Measurements from ENCODE around the gene ATP10A.

ATP10A gene

GRCh38 chr15:25686780-25687179 lies 176.3 kb downstream of the ATP10A start:
- TF ChIP-seq GATA1 (IDR thresholded peaks at IDR 0.05; ENCODE audit: low read depth, low read length) = no peak
- DNase-seq = no peak

- DNase-seq = no peak
- TF ChIP-seq GATA1 (IDR thresholded peaks at IDR 0.05; ENCODE audit: low read depth, low read length) = no peak
- no peak for TF ChIP-seq POLR2A (IDR thresholded peaks at IDR 0.05; ENCODE audit: low read length)
These were observed 178.4 kb downstream of the ATP10A start for GRCh38 chr15:25684521-25685431.

GRCh38 chr15:25683911-25684310 lies 179.2 kb downstream of the ATP10A start:
- no peak for DNase-seq
- TF ChIP-seq GATA1 (IDR thresholded peaks at IDR 0.05; ENCODE audit: low read depth, low read length) (no peak), POLR2A (IDR thresholded peaks at IDR 0.05; ENCODE audit: low read length) (no peak)

- TF ChIP-seq GATA1 (IDR thresholded peaks at IDR 0.05; ENCODE audit: low read depth, low read length) = no peak
- TF ChIP-seq POLR2A (IDR thresholded peaks at IDR 0.05; ENCODE audit: low read length) = no peak
- no peak for DNase-seq
These were observed 179.7 kb downstream of the ATP10A start for GRCh38 chr15:25683415-25683814.

GRCh38 chr15:25682340-25682739 lies 180.8 kb downstream of the ATP10A start:
- TF ChIP-seq GATA1 (IDR thresholded peaks at IDR 0.05; ENCODE audit: low read depth, low read length) = no peak
- TF ChIP-seq POLR2A (IDR thresholded peaks at IDR 0.05; ENCODE audit: low read length) = no peak
- DNase-seq = no peak

- no peak for DNase-seq
- no peak for TF ChIP-seq GATA1 (IDR thresholded peaks at IDR 0.05; ENCODE audit: low read depth, low read length)
- no peak for TF ChIP-seq POLR2A (IDR thresholded peaks at IDR 0.05; ENCODE audit: low read length)
These were observed 182.5 kb downstream of the ATP10A start for GRCh38 chr15:25680686-25681025.

GRCh38 chr15:25679964-25680685 lies 183.0 kb downstream of the ATP10A start:
- DNase-seq = no peak
- TF ChIP-seq POLR2A (IDR thresholded peaks at IDR 0.05; ENCODE audit: low read length) (no peak), GATA1 (IDR thresholded peaks at IDR 0.05; ENCODE audit: low read depth, low read length) (no peak)

- TF ChIP-seq POLR2A (IDR thresholded peaks at IDR 0.05; ENCODE audit: low read length) (no peak), GATA1 (IDR thresholded peaks at IDR 0.05; ENCODE audit: low read depth, low read length) (no peak)
- no peak for DNase-seq
These were observed 183.6 kb downstream of the ATP10A start for GRCh38 chr15:25679492-25679891.

- no peak for DNase-seq
- TF ChIP-seq POLR2A (IDR thresholded peaks at IDR 0.05; ENCODE audit: low read length) = no peak
These were observed 184.6 kb downstream of the ATP10A start for GRCh38 chr15:25678500-25678855.

GRCh38 chr15:25677719-25678499 lies 185.2 kb downstream of the ATP10A start:
- DNase-seq = no peak
- TF ChIP-seq POLR2A (IDR thresholded peaks at IDR 0.05; ENCODE audit: low read length) = no peak
- TF ChIP-seq GATA1 (IDR thresholded peaks at IDR 0.05; ENCODE audit: low read depth, low read length) = no peak

- TF ChIP-seq GATA1 (IDR thresholded peaks at IDR 0.05; ENCODE audit: low read depth, low read length) (no peak), POLR2A (IDR thresholded peaks at IDR 0.05; ENCODE audit: low read length) (no peak)
- no peak for DNase-seq
These were observed 187.1 kb downstream of the ATP10A start for GRCh38 chr15:25676070-25676469.

- DNase-seq = no peak
- TF ChIP-seq GATA1 (IDR thresholded peaks at IDR 0.05; ENCODE audit: low read depth, low read length) (no peak), POLR2A (IDR thresholded peaks at IDR 0.05; ENCODE audit: low read length) (no peak)
These were observed 187.7 kb downstream of the ATP10A start for GRCh38 chr15:25675396-25675795.

- TF ChIP-seq POLR2A (IDR thresholded peaks at IDR 0.05; ENCODE audit: low read length) (no peak), GATA1 (IDR thresholded peaks at IDR 0.05; ENCODE audit: low read depth, low read length) (no peak)
- DNase-seq = no peak
These were observed 188.2 kb downstream of the ATP10A start for GRCh38 chr15:25674913-25675312.

- no peak for TF ChIP-seq POLR2A (IDR thresholded peaks at IDR 0.05; ENCODE audit: low read length)
- no peak for TF ChIP-seq GATA1 (IDR thresholded peaks at IDR 0.05; ENCODE audit: low read depth, low read length)
- DNase-seq = no peak
These were observed 189.2 kb downstream of the ATP10A start for GRCh38 chr15:25673972-25674371.

Data from erythroblast (primary cell).